Colonic mucosa (tissue), 4 donors: ENCODE results near the gene PDK2. TPM values are rescaled to one million over a fixed set of nuclear protein-coding genes. Genes with fewer than 3 reads are reported as not detected.

ENCODE experiments used
- DNase-seq: peaks from one replicate; pipeline ENCODE4 v3.0.0-alpha.2; 2020
- H3K27ac ChIP-seq: fragments of 200-600 bp; one replicate; pipeline ENCODE4 v1.8.0; 2021
- H3K27me3 ChIP-seq: fragments of 200-600 bp; one replicate; pipeline ENCODE4 v1.8.0; 2021
- H3K36me3 ChIP-seq: fragments of 200-600 bp; one replicate; pipeline ENCODE4 v1.8.0; 2021
- H3K4me1 ChIP-seq: fragments of 200-600 bp; one replicate; pipeline ENCODE4 v1.8.0; 2021; ENCODE audit warnings: mild to moderate bottlenecking
- H3K4me3 ChIP-seq: fragments of 200-600 bp; one replicate; pipeline ENCODE4 v1.8.0; 2021
- H3K9ac ChIP-seq, 2 donors: one replicate each; pipeline ENCODE4 v1.7.0; 2013; ENCODE audit warnings: control low read depth in 2 of 2, low read depth in 2 of 2, low read length in 2 of 2
- H3K9me3 ChIP-seq: fragments of 200-600 bp; one replicate; pipeline ENCODE4 v1.8.0; 2021
- intact Hi-C: fragments of 100-400 bp; cut with DNase I; formaldehyde crosslinking; loops from one replicate; pipeline ENCODE4 v1.14.1; 2022
- total RNA-seq, 2 donors: library from RNA; stranded (reverse); fragmentation: NEBNext Ultra II Directional in 1 of 2; extraction: Animal tissue kit (Norgen Biotek cat#: 25700) in 1 of 2; gene quantifications; one replicate each; pipeline ENCODE4 v1.2.1, GENCODE V29; 2021
- TF ChIP-seq, protein P1 (sequence below): fragments of 200-600 bp; IDR thresholded peaks from one replicate; pipeline ENCODE4 v1.8.0; 2022; ENCODE audit warnings: antibody characterized with exemption, mild to moderate bottlenecking
- donor health status: healthy.
- donor health status: DM: no; HTN: no; CAD: no.
- donor health status: DM: no; HTN: no; CAD: no.

The PDK2 gene
- total RNA-seq, 2 donors from 2014 or later, result 48.8 to 56.4 TPM

DNA sequence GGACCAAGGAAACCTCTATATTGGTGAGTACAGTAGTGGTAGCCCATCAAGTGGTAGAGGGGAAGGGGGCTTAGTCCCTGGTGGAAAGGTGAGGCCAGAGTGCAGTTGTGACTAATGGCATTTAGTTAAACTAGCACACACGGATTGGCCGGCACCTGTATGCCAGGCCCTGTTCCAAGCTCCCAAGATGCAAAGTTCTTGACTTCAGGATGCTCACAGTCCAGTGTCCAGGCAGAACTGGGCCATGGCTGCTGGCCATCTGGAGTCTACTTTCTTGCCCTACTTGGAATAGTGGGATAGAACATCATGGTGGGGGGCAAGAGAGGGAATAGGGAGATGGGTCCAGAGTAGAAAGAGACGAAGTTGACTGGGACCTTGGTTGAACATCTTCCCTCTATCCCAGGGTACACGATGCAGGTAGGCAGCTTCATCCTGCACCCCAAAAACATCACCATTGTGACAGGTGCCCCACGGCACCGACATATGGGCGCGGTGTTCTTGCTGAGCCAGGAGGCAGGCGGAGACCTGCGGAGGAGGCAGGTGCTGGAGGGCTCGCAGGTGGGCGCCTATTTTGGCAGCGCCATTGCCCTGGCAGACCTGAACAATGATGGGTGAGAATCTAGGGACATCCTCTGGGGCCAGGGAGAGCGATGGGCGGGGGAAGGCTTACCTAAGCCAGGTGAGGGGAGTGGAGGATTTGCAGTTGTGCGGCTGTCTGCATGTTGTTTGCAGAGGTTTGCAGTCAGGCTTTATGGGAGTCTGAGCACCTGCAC, 24.1 kb upstream of the PDK2 start:
- no peak overlapping the region for H3K9ac ChIP-seq
- peaks cover 18% of the 10 kb centered on the region for H3K36me3 ChIP-seq
- intact Hi-C loops, result no loop called here
- no peaks in the 10 kb centered on the region for H3K27me3 ChIP-seq
- no peaks in the 10 kb centered on the region for H3K9me3 ChIP-seq
- H3K4me3 ChIP-seq, result no peak overlapping the region
- TF ChIP-seq, protein P1, sequence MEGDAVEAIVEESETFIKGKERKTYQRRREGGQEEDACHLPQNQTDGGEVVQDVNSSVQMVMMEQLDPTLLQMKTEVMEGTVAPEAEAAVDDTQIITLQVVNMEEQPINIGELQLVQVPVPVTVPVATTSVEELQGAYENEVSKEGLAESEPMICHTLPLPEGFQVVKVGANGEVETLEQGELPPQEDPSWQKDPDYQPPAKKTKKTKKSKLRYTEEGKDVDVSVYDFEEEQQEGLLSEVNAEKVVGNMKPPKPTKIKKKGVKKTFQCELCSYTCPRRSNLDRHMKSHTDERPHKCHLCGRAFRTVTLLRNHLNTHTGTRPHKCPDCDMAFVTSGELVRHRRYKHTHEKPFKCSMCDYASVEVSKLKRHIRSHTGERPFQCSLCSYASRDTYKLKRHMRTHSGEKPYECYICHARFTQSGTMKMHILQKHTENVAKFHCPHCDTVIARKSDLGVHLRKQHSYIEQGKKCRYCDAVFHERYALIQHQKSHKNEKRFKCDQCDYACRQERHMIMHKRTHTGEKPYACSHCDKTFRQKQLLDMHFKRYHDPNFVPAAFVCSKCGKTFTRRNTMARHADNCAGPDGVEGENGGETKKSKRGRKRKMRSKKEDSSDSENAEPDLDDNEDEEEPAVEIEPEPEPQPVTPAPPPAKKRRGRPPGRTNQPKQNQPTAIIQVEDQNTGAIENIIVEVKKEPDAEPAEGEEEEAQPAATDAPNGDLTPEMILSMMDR, result no peak
- no peak overlapping the region for H3K27ac ChIP-seq
- DNase-seq, result no peak
- no peaks in the 10 kb centered on the region for H3K4me1 ChIP-seq

GRCh38 chr17:50071692-50072091, 23.5 kb upstream of the PDK2 start:
- H3K36me3 ChIP-seq, result peaks cover 18% of the 10 kb centered on the region
- no peaks in the 10 kb centered on the region for H3K9me3 ChIP-seq
- no peak overlapping the region for H3K27ac ChIP-seq
- H3K9ac ChIP-seq, result no peak overlapping the region
- TF ChIP-seq, protein P1, result no peak
- DNase-seq, result no peak
- intact Hi-C loops, result no loop called here
- no peak overlapping the region for H3K4me3 ChIP-seq
- no peaks in the 10 kb centered on the region for H3K4me1 ChIP-seq
- H3K27me3 ChIP-seq, result no peaks in the 10 kb centered on the region

DNA sequence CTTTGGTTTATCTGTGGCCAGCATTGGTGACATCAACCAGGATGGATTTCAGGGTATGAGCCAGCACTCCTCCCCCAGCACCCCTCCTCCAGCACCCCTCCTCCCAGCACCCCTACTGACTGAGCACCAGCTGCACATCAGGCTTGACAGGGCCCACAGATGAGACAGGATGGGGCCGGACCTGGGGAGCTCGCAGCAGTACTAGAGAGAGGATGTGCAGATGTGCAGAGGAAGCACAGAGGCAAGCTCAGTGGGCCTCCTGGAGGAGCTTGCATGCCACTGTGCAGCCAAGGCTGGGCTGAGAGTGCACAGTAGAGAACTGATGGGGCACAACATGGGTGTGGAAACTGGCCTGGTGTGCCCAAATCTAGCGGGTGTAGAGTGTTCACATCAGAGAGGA, 23.0 kb upstream of the PDK2 start:
- H3K27me3 ChIP-seq, result no peaks in the 10 kb centered on the region
- intact Hi-C loops, result no loop called here
- peaks cover 18% of the 10 kb centered on the region for H3K36me3 ChIP-seq
- no peak overlapping the region for H3K4me3 ChIP-seq
- H3K9me3 ChIP-seq, result no peaks in the 10 kb centered on the region
- no peak overlapping the region for H3K9ac ChIP-seq
- DNase-seq, result no peak
- no peaks in the 10 kb centered on the region for H3K4me1 ChIP-seq
- no peak overlapping the region for H3K27ac ChIP-seq
- TF ChIP-seq, protein P1, result no peak

GRCh38 chr17:50072925-50073324, 22.2 kb upstream of the PDK2 start:
- no peaks in the 10 kb centered on the region for H3K9me3 ChIP-seq
- peaks cover 13% of the 10 kb centered on the region for H3K36me3 ChIP-seq
- no peak overlapping the region for H3K9ac ChIP-seq
- H3K27me3 ChIP-seq, result no peaks in the 10 kb centered on the region
- intact Hi-C loops, result no loop called here
- no peak overlapping the region for H3K27ac ChIP-seq
- no peak for DNase-seq
- H3K4me3 ChIP-seq, result no peak overlapping the region
- TF ChIP-seq, protein P1, result no peak
- no peaks in the 10 kb centered on the region for H3K4me1 ChIP-seq

DNA sequence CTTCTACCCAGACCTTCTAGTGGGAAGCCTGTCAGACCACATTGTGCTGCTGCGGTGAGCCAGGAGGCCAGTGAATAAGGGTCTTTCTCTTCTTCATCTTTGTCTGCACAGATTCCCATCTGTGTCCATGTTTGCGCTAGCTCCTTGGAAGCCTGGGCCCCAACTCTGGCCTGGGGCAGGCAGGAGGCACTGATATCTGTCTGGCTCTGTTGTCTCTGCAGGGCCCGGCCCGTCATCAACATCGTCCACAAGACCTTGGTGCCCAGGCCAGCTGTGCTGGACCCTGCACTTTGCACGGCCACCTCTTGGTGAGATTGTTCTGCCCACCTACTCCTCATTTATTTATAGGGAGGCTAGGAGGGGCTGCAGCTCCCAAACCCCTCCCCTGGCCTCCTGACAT, 20.9 kb upstream of the PDK2 start:
- no peaks in the 10 kb centered on the region for H3K9me3 ChIP-seq
- no peak overlapping the region for H3K4me3 ChIP-seq
- no peaks in the 10 kb centered on the region for H3K27me3 ChIP-seq
- DNase-seq, result no peak
- TF ChIP-seq, protein P1, result no peak
- H3K36me3 ChIP-seq, result peaks cover 11% of the 10 kb centered on the region
- intact Hi-C loops, result no loop called here
- H3K4me1 ChIP-seq, result no peaks in the 10 kb centered on the region
- no peak overlapping the region for H3K9ac ChIP-seq
- H3K27ac ChIP-seq, result no peak overlapping the region
